ENCODE measurements around the gene ALDOB. TPM values are rescaled to one million over a fixed set of nuclear protein-coding genes. Genes with fewer than 3 reads are reported as not detected.

Gene ALDOB
- total RNA-seq, 4 donors from 2014 or later, result not detected

DNA sequence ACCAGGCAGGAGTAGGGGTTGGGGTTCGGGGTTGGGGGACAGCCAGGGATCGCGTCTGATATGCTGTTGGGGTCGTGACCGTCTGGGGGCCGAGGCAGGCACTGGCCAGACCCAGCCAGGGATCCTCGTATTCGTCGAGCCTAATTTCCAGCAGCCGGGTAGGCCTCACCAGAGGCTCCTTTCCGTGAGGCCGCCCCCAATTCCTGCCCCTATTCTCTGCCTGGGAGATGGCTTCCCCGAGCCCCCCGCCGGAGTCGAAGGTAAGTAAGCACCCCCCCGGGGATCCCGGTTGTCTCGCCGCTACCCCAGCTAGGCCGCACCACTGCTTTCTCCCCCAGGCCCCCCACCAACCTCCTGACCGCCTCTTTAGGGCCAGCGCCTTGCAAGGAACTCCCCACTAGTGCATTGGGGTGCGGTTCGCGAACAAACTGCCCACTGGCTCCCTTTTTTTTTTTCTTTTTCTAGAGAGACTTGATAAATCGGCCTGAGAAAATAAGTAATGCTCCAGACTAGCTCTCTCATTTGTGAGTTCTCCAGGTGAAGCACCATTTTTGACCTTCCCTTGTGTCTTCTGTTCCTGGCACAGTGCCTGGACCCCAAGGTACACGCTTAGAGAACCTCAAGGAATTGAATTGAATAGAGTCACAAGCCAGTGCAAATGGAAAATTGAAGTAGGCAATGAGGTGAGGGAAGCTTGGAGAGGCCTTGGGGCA lies 36.5 kb downstream of the ALDOB start:
- WGBS, 2 donors, result 2 to 4% methylated on average over 11 to 14 of the region's 28 CpGs
- no peak for TF ChIP-seq POLR2A (IDR thresholded peaks at IDR 0.05)
- TF ChIP-seq, protein P1, sequence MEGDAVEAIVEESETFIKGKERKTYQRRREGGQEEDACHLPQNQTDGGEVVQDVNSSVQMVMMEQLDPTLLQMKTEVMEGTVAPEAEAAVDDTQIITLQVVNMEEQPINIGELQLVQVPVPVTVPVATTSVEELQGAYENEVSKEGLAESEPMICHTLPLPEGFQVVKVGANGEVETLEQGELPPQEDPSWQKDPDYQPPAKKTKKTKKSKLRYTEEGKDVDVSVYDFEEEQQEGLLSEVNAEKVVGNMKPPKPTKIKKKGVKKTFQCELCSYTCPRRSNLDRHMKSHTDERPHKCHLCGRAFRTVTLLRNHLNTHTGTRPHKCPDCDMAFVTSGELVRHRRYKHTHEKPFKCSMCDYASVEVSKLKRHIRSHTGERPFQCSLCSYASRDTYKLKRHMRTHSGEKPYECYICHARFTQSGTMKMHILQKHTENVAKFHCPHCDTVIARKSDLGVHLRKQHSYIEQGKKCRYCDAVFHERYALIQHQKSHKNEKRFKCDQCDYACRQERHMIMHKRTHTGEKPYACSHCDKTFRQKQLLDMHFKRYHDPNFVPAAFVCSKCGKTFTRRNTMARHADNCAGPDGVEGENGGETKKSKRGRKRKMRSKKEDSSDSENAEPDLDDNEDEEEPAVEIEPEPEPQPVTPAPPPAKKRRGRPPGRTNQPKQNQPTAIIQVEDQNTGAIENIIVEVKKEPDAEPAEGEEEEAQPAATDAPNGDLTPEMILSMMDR (IDR thresholded peaks at IDR 0.05), result no peak
- peak overlapping the region; percentile 85 to 94 (median 90) for H3K27ac ChIP-seq
- H3K4me3 ChIP-seq, result peak overlapping the region; percentile 60 to 84 (median 69)
- DNase-seq, result peak; percentile 59
- H3K9me3 ChIP-seq, result peaks cover 0 to 21% (median 5%) of the 10 kb centered on the region in 3 donors
- peaks cover 17 to 63% (median 23%) of the 10 kb centered on the region in 3 donors for H3K36me3 ChIP-seq
- H3K27me3 ChIP-seq, result peaks cover 0 to 3% (median 0%) of the 10 kb centered on the region in 4 donors
- intact Hi-C loops (cut with DNase I), result no loop called here
- peaks cover 12 to 43% (median 17%) of the 10 kb centered on the region in 3 donors for H3K4me1 ChIP-seq

DNA sequence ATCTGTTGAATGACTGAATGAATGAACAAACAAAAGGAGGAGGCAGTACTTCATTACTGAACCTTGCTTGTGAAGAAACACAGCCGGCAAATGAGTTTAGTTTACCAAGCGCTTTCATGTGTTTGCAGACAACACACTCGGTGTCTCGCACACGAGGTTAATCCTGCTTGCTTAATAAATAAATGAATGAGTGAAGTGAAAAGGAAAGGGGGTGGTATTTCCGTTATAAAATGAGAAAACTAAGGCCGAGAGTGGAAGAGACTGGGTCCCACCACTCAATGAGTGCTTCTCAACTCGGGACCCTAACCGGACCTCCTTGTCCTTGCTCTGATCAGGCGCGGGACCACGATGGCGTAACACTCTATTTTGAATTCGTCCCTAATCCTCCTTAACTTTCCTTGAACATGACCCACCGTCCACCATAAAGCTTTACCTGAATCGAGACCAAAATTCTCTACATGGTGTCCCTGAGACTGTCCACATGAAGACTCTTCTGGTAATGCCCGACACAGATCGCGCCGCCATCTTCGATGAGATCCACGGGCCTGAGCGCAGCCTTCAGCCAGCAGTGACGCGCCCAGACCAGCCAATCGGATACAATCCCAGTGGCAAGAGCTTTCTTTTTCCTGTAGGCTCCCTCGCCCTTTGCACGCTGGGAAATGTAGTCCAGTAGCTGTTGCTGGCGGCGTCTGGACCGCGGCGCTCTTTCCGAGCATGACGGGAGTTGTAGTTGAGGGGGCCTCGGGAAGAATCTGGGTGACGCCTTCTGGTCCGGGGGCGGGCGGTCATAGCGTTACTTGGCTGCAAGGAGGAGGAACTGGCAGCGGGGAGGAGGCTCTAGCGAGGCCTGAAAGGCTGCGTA lies 37.3 kb downstream of the ALDOB start, which contains the start of the genes MRPL50 and ZNF189:
MRPL50 (minus strand) TSS at position 551 of the 862 bp plus-strand sequence; CDS start at position 525, 26 bp downstream.
ZNF189 (plus strand) TSS at position 784 of the 862 bp plus-strand sequence. CDS start 306 bp downstream, outside the sequence.
- peak; percentile 91 for DNase-seq
- intact Hi-C loops (cut with DNase I), result no loop called here
- Histone ChIP-seq H3K4me1 (peaks cover 12 to 43% (median 17%) of the 10 kb centered on the region in 3 donors), H3K27me3 (peaks cover 0 to 3% (median 0%) of the 10 kb centered on the region in 4 donors), H3K9me3 (peaks cover 0 to 15% (median 0%) of the 10 kb centered on the region in 3 donors), H3K36me3 (peaks cover 9 to 60% (median 22%) of the 10 kb centered on the region in 3 donors), H3K4me3 (peak within 1 kb of the TSS; percentile 60 to 84 (median 69)), H3K27ac (peak within 1 kb of the TSS; percentile 85 to 94 (median 90))
- TF ChIP-seq, protein P1 (IDR thresholded peaks at IDR 0.05), result peak in 1 of 6 experiments; percentile 19
- TF ChIP-seq POLR2A (IDR thresholded peaks at IDR 0.05), result peak in 3 of 4 donors; percentile 41 to 76 (median 66)
- WGBS, 2 donors, result 0 to 1% methylated on average over 27 to 29 of the region's 44 CpGs

DNA sequence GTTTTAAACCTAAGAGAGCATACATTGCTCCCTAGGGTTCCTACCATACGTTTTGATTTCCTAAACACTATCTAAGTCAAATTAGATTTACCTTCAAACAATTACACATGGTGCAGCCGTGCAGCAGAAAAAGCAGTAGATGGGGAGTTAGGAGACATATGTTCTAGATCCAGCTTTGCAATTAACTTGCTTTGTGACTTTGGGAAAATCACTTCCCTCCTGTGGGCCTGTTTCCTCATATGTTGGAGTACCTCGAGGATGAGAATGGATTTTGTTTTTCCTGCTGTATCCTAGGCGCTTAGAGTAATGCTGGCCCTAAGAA lies 37.9 kb downstream of the ALDOB start:
- intact Hi-C loops (cut with DNase I), result no loop called here
- Histone ChIP-seq H3K36me3 (peaks cover 7 to 54% (median 16%) of the 10 kb centered on the region in 3 donors), H3K27ac (peak overlapping the region; percentile 85 to 94 (median 90)), H3K4me3 (peak overlapping the region; percentile 60 to 84 (median 69)), H3K4me1 (peaks cover 12 to 43% (median 17%) of the 10 kb centered on the region in 3 donors), H3K27me3 (peaks cover 0 to 3% (median 0%) of the 10 kb centered on the region in 4 donors), H3K9me3 (peaks cover 0 to 14% (median 0%) of the 10 kb centered on the region in 3 donors)
- 2% methylated on average over 4 of the region's 4 CpGs for WGBS, 2 donors
- TF ChIP-seq, protein P1 (IDR thresholded peaks at IDR 0.05), result no peak
- TF ChIP-seq POLR2A (IDR thresholded peaks at IDR 0.05), result no peak
- no peak for DNase-seq

DNA sequence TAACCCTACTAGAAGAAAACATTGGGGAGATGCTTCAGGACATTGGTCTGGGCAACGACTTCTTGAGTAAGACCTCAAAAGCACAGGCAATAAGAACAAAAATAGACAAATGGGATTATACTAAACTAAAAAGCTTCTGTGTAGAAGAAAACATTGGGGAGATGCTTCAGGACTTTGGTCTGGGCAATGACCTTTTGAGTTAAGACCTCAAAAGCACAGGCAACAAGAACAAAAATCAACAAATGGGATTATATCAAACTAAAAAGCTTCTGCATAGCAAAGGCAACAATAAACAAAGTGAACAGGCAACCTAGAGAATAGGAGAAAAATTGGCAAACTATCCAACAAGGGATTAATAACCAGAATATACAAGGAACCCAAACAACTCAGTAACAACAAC lies 40.9 kb downstream of the ALDOB start:
- no peaks in the 10 kb centered on the region for H3K27me3 ChIP-seq
- H3K4me1 ChIP-seq, result peaks cover 6 to 27% (median 15%) of the 10 kb centered on the region in 3 donors
- no peak for DNase-seq
- no peak overlapping the region for H3K27ac ChIP-seq
- H3K4me3 ChIP-seq, result no peak overlapping the region
- H3K36me3 ChIP-seq, result peaks cover 0 to 39% (median 4%) of the 10 kb centered on the region in 3 donors
- WGBS, 2 donors, result 100% methylated on average over 1 of the region's 1 CpG
- TF ChIP-seq, protein P1 (IDR thresholded peaks at IDR 0.05), result no peak
- TF ChIP-seq POLR2A (IDR thresholded peaks at IDR 0.05), result no peak
- intact Hi-C loops (cut with DNase I), result no loop called here
- H3K9me3 ChIP-seq, result peaks cover 0 to 6% (median 0%) of the 10 kb centered on the region in 3 donors

Data from esophagus squamous epithelium (tissue), 5 donors.